ENCODE measurements around the gene AMBP.

The AMBP gene

DNA sequence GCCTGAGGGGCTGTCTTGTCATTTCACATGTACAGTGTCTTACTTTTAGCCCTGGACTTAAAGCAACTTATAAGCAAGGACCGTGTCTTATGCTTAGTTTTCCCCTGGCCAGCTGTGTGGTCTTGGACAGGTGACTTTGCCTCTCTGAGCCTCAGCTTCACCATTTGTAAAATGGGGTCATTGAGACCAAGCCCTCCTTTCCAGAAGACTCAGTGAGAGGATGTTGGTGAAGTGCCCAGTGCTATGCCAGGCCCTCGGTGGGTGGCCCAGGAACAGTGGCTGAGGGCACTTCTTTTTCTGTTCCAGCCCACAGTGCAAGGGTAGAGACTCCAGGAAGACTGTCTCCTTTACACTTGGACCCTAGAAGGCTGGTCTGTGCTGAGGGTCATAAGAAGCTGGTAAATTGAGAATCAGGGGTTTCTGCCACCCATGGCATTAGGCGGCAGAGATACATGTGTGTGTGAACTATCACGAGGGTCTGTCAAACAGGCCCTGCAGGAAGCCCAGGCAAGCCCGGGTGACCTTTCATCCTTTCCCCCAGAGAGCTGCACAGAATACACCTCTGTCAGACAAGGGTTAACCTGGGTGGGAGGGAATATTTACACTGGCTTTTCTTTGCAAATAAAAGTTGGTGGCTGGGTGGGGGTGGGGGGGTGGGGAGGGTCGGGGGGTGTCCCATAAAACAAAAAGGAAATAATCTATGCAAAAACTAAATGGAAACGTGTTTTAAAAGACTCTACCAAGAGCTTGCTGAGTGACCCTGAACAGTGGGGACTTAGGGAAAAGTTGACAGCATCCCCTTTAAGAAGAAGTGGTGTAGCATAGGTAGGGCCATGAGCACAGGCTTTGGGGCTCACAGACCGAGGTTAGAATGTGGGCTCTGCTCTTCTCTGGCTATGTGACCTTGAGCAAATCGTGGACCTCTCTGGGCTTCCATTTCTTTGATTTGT lies 41.4 kb upstream of the AMBP start:
- TF ChIP-seq NFIC (IDR thresholded peaks at IDR 0.05) = no peak
- no peak for TF ChIP-seq TAF1 (IDR thresholded peaks at IDR 0.05; ENCODE audit: low read depth)
- TF ChIP-seq, protein P1, sequence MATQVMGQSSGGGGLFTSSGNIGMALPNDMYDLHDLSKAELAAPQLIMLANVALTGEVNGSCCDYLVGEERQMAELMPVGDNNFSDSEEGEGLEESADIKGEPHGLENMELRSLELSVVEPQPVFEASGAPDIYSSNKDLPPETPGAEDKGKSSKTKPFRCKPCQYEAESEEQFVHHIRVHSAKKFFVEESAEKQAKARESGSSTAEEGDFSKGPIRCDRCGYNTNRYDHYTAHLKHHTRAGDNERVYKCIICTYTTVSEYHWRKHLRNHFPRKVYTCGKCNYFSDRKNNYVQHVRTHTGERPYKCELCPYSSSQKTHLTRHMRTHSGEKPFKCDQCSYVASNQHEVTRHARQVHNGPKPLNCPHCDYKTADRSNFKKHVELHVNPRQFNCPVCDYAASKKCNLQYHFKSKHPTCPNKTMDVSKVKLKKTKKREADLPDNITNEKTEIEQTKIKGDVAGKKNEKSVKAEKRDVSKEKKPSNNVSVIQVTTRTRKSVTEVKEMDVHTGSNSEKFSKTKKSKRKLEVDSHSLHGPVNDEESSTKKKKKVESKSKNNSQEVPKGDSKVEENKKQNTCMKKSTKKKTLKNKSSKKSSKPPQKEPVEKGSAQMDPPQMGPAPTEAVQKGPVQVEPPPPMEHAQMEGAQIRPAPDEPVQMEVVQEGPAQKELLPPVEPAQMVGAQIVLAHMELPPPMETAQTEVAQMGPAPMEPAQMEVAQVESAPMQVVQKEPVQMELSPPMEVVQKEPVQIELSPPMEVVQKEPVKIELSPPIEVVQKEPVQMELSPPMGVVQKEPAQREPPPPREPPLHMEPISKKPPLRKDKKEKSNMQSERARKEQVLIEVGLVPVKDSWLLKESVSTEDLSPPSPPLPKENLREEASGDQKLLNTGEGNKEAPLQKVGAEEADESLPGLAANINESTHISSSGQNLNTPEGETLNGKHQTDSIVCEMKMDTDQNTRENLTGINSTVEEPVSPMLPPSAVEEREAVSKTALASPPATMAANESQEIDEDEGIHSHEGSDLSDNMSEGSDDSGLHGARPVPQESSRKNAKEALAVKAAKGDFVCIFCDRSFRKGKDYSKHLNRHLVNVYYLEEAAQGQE (IDR thresholded peaks at IDR 0.05; ENCODE audit: low read depth) = no peak

DNA sequence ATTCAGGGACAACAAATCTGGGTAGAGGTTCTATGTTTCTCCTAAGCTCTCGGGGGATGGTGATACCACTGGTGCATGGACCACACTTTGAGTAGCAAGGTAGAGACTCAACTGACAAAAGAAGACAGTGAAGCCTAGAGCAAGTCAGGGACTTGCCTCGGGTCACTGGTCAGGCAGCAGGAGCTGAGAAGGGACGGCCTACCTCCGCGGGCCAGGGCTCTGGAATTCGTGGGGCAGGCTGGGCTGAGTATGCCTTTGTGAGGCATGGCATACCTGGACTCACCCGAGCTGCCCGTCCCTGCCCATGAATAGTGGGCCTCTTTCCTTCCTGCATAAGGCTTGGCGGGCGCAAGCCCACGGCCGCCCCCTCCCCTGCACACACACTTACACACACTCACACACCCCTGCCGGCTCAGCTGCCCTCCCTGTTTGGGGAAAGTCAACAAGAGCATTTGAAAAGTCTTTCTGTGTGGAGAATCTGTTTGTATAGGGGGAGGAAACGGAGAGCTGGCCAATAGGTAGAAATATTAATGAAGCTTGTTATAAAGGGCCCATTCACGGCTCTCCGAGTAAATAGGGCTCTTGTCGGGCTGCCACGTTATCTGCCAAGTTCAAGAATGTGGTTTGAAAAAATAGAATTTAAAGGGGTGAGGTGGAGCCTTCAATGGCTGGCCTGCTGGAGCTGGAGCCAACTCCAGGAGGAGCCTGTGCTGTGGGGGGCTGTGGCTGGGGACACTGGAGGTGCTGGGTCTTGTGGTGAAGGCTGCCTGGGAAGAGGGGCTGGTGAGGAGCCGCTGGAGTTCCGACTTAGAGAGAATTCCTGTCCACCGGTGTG lies 40.1 kb upstream of the AMBP start:
- no peak for TF ChIP-seq EGR1 (IDR thresholded peaks at IDR 0.05)

DNA sequence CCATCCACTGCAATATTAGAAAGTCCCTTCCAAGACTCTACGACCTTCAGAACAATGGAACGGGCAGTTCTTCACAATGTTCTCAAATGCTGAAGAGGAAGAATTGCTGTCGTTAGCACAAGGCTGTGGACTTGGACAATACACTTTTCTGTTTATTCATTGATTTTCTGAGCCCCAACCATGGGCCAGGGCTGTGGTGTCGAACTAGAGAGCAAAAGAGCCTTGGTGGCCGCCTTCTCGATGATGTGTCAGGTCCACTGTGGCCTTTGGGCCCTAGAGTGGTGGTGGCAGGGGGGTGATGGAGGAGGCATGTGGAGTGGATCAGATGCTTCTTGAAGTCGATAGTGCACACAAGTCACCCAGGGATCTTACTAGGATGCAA lies 39.5 kb upstream of the AMBP start:
- TF ChIP-seq CEBPB (IDR thresholded peaks at IDR 0.05) = no peak
- TF ChIP-seq, protein P1 (IDR thresholded peaks at IDR 0.05; ENCODE audit: low read depth) = no peak
- TF ChIP-seq EGR1 (IDR thresholded peaks at IDR 0.05) = no peak
- TF ChIP-seq, protein P2, sequence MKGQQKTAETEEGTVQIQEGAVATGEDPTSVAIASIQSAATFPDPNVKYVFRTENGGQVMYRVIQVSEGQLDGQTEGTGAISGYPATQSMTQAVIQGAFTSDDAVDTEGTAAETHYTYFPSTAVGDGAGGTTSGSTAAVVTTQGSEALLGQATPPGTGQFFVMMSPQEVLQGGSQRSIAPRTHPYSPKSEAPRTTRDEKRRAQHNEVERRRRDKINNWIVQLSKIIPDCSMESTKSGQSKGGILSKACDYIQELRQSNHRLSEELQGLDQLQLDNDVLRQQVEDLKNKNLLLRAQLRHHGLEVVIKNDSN (IDR thresholded peaks at IDR 0.05) = no peak
- TF ChIP-seq EP300 (IDR thresholded peaks at IDR 0.05; ENCODE audit: borderline replicate concordance) = no peak
- no peak for TF ChIP-seq CREB1 (IDR thresholded peaks at IDR 0.05; ENCODE audit: low read depth)
- no peak for TF ChIP-seq ZBTB7A (IDR thresholded peaks at IDR 0.05; ENCODE audit: low read depth)
- TF ChIP-seq TCF12 (IDR thresholded peaks at IDR 0.05; ENCODE audit: low read depth) = no peak
- no peak for TF ChIP-seq RAD21 (IDR thresholded peaks at IDR 0.05; ENCODE audit: low read depth)
- TF ChIP-seq NFIC (IDR thresholded peaks at IDR 0.05) = no peak
- TF ChIP-seq FOXM1 (IDR thresholded peaks at IDR 0.05; ENCODE audit: borderline replicate concordance, low read depth) = no peak
- TF ChIP-seq TEAD4 (IDR thresholded peaks at IDR 0.05) = no peak
- TF ChIP-seq YY1 (IDR thresholded peaks at IDR 0.05; ENCODE audit: low read depth) = no peak
- TF ChIP-seq, protein P3, sequence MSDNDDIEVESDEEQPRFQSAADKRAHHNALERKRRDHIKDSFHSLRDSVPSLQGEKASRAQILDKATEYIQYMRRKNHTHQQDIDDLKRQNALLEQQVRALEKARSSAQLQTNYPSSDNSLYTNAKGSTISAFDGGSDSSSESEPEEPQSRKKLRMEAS (IDR thresholded peaks at IDR 0.05) = no peak
- no peak for TF ChIP-seq TAF1 (IDR thresholded peaks at IDR 0.05; ENCODE audit: low read depth)

DNA sequence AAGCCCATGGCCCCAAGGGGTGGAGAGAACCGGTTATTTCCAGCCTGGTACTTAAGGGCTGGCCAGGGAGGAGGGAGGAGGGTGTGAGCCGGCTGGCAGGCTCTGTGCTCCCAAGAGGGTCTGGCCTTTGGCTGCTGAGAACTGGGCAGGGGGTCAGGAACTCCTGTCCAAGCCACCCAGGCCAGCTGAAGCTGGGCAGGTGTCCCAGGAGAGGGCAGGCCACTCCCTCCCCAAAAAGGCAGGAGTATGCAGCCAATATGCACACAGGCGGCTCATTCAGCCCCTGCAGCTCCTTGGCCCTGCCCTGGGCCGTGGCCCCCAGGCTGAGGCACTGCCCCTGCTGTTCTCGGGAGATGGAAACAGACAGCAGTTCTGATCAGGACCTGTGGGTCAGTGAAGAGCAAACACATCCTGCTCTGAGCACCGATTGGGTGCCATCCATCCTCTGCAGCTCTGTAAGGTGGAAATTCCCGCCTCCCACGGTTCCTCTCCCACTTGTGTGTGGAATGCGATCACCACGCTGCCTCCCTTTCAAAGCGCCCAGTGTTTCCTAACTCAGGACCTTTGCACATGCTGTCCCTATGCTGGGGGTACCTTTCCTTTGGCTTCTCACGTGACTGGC lies 38.1 kb upstream of the AMBP start:
- TF ChIP-seq RAD21 (IDR thresholded peaks at IDR 0.05; ENCODE audit: low read depth) = no peak
- TF ChIP-seq CEBPB (IDR thresholded peaks at IDR 0.05) = no peak
- TF ChIP-seq TAF1 (IDR thresholded peaks at IDR 0.05; ENCODE audit: low read depth) = no peak
- no peak for TF ChIP-seq ZBTB7A (IDR thresholded peaks at IDR 0.05; ENCODE audit: low read depth)
- TF ChIP-seq FOXM1 (IDR thresholded peaks at IDR 0.05; ENCODE audit: borderline replicate concordance, low read depth) = no peak
- TF ChIP-seq CREB1 (IDR thresholded peaks at IDR 0.05; ENCODE audit: low read depth) = no peak
- TF ChIP-seq EP300 (IDR thresholded peaks at IDR 0.05; ENCODE audit: borderline replicate concordance) = no peak
- TF ChIP-seq YY1 (IDR thresholded peaks at IDR 0.05; ENCODE audit: low read depth) = no peak
- TF ChIP-seq, protein P3 (IDR thresholded peaks at IDR 0.05) = no peak

DNA sequence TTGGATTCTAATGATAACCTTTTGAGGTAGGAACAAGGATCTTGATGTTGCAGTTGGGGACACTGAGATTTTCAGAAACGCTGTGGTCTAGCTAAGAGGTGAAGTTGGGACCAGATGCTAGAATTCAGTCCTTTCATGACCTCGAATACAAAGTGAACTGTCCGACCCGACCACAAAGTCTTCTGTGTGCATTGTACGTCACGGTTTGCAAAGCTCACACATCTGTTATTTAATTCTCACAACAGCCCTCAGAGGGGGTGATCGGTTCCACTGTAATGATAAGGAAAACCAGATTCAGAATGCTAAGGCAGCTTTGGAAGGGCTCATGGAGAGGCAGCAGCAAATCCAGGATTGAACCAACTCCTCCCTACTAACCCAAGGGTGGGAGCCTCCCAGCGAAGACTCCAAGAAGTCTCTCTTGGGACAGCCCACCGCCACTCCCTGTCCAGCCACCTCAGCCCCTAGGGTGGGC lies 37.6 kb upstream of the AMBP start:
- TF ChIP-seq TCF12 (IDR thresholded peaks at IDR 0.05; ENCODE audit: low read depth) (no peak), CREB1 (IDR thresholded peaks at IDR 0.05; ENCODE audit: low read depth) (no peak)

DNA sequence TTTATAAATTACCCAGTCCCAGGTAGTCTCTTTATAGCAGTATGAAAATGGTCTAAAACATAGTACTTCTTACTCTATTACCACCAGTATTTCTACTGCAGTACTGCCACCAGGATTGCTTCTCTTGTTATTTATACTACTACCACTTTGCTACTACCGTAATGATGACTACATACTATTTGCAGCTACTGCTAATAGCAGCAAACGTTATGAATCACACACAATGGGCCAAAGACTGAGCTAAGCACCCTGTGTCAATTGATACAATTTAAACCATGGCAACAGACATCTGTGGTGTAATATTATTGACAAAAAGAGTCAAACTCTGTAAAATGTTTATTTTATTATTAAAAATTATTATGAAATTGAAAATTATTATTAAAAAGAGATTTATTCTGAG lies 36.3 kb upstream of the AMBP start:
- TF ChIP-seq, protein P3 (IDR thresholded peaks at IDR 0.05) = no peak
- TF ChIP-seq, protein P1 (IDR thresholded peaks at IDR 0.05; ENCODE audit: low read depth) = no peak
- TF ChIP-seq YY1 (IDR thresholded peaks at IDR 0.05; ENCODE audit: low read depth) (no peak), TEAD4 (IDR thresholded peaks at IDR 0.05) (no peak), CEBPB (IDR thresholded peaks at IDR 0.05) (no peak), RAD21 (IDR thresholded peaks at IDR 0.05; ENCODE audit: low read depth) (no peak), TCF12 (IDR thresholded peaks at IDR 0.05; ENCODE audit: low read depth) (no peak), EGR1 (IDR thresholded peaks at IDR 0.05) (no peak), ZBTB7A (IDR thresholded peaks at IDR 0.05; ENCODE audit: low read depth) (no peak), EP300 (IDR thresholded peaks at IDR 0.05; ENCODE audit: borderline replicate concordance) (no peak), NFIC (IDR thresholded peaks at IDR 0.05) (no peak)
- TF ChIP-seq, protein P2 (IDR thresholded peaks at IDR 0.05) = no peak

All from Ishikawa (cell line).